HUES48 (cell line): Measurements from ENCODE around the gene GRAMD4.
"Not testable (repeated sequence)": the region's sequence is repeated elsewhere in the genome, so short reads cannot be mapped to it uniquely, and the experiment has no call there.

Source experiments
- H3K27ac ChIP-seq: one replicate; pipeline ENCODE4 v1.7.0; 2013; ENCODE audit warnings: low read depth, low read length, inconsistent platforms
- H3K27me3 ChIP-seq: 2 replicates; pipeline ENCODE4 v1.6.1; 2013; ENCODE audit warnings: mild to moderate bottlenecking, low read length; ENCODE audit not compliant: control insufficient read depth, insufficient read depth
- H3K36me3 ChIP-seq: 2 replicates; pipeline ENCODE4 v1.6.1; 2013; ENCODE audit warnings: low read length; ENCODE audit not compliant: control insufficient read depth, insufficient read depth
- H3K4me1 ChIP-seq: 2 replicates; pipeline ENCODE4 v1.6.1; 2013; ENCODE audit warnings: mild to moderate bottlenecking, low read length; ENCODE audit not compliant: control insufficient read depth, insufficient read depth
- H3K4me3 ChIP-seq: 2 replicates; pipeline ENCODE4 v1.5.1; 2013; ENCODE audit warnings: mild to moderate bottlenecking, low read depth, low read length
- H3K9ac ChIP-seq: 2 replicates; pipeline ENCODE4 v1.6.1; 2013; ENCODE audit warnings: mild to moderate bottlenecking, low read depth, low read length, moderate library complexity
- H3K9me3 ChIP-seq: 2 replicates; pipeline ENCODE4 v1.6.1; 2013; ENCODE audit warnings: low read length; ENCODE audit not compliant: control insufficient read depth, insufficient read depth

Gene GRAMD4

DNA sequence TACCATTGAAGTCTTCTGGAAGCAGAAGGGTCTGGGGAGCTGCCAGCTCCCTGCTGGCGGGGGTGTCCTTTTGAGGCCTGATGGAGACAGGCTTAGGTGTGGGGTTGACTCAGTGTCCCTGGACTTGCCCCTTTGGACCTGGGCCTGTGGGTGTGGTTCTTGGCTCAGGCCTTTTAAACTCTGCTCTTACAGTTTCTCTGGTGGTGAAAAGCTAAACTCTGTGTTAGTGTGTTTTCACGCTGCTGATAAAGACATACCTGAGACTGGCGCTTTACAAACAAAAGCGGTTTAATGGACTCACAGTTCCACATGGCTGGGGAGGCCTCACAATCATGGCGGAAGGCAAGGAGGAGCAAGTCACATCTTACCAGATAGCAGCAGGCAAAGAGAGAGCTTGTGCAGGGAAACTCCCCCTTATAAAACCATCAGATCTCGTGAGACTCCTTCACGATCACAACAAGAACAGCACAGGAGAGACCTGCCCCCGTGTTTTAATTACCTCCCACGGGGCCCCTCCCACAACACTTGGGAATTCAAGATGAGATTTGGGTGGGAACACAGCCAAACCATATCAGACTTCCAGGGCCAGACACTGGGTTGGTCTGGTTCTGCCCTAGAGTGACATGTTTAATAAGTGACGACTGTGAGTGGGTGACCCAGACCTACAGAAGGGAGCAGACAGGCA is 26.5 kb downstream of the GRAMD4 start:
- Histone ChIP-seq H3K4me3 (no peak overlapping the region), H3K36me3 (no peaks in the 10 kb centered on the region), H3K9me3 (no peaks in the 10 kb centered on the region), H3K9ac (no peak overlapping the region), H3K27me3 (no peaks in the 10 kb centered on the region), H3K27ac (no peak overlapping the region), H3K4me1 (no peaks in the 10 kb centered on the region)

DNA sequence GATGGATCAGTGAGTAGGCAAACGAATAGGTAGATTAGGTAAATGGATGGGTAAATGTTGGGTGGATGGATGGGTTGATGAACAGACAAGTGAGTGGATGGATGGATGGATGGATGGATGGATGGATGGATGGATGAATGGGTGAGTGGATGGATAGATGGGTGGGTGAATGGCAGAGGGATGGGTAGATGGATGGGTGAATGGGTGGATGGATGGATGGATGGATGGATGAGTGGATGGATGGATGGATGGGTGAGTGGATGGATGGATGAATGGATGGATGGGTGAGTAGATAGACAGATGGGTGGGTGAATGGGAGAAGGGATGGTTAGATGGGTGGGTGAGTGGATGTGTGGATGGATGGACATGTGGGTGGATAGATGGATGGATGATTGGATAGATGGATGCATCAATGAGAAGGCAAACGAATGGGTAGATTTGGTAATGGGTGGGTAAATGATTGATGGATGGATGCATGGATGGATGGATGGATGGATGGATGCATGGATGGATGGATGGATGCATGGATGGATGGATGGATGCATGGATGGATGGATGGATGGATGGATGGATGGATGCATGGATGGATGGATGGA is 28.1 kb downstream of the GRAMD4 start:
- not testable (repeated sequence) for H3K4me3 ChIP-seq, H3K36me3 ChIP-seq, H3K4me1 ChIP-seq, H3K9ac ChIP-seq, H3K27ac ChIP-seq, H3K27me3 ChIP-seq, H3K9me3 ChIP-seq

DNA sequence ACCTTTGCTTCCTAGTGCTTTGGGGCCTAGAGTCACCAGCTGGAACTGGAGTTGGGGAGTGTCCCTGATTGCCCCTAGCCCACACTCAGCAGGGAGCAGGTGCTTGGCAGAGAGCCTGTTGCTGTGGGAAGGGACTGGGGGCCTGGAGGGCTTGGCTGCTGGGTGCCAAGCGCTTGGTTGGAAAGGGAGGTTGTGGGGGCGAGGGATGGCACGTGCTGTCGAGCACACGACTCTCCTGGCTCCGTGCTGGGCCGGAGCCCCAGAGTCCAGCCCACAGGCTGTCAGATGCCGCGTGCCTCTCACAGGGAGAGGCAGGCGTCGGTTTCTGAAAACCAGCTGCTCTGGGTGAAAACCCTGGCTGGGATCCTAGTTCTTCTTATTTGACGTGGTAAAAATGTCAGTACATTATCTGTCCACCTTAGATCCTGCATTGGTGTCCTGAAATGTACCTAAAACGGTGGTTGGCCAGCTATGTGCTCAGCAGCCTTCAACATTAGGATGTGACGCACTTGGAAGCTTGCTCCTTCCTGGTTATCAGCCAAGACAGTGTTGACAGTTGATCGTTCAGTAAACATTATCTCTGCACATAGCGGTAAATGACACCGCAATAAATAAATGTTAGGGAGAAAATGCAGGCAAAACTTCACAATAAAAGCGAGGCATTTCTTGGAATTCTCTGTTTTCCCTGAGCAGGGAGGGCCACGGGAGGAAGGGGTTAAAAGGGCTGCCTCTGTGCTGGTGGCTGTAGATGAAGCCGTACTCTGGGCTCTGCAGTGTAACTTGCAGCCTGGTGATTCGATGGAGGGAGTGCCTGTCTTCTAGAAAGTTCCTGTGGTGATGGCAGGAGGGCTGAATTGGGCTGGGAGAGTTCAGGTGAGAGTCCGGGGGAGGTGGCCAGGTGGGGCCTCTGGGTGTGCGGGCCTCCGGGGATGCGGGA is 29.2 kb downstream of the GRAMD4 start:
- H3K27ac ChIP-seq: no peak overlapping the region
- H3K9ac ChIP-seq: no peak overlapping the region
- H3K4me1 ChIP-seq: no peaks in the 10 kb centered on the region

GRCh38 chr22:46650078-46650810 is 30.1 kb downstream of the GRAMD4 start:
- Histone ChIP-seq H3K9me3 (no peaks in the 10 kb centered on the region), H3K9ac (no peak overlapping the region), H3K4me1 (no peaks in the 10 kb centered on the region), H3K27ac (no peak overlapping the region), H3K27me3 (no peaks in the 10 kb centered on the region), H3K4me3 (no peak overlapping the region), H3K36me3 (no peaks in the 10 kb centered on the region)

More for the DNA sequence above, 29.2 kb downstream of the GRAMD4 start:
- no peak overlapping the region for H3K4me3 ChIP-seq
- H3K9me3 ChIP-seq: no peaks in the 10 kb centered on the region
- H3K36me3 ChIP-seq: no peaks in the 10 kb centered on the region
- no peaks in the 10 kb centered on the region for H3K27me3 ChIP-seq

DNA sequence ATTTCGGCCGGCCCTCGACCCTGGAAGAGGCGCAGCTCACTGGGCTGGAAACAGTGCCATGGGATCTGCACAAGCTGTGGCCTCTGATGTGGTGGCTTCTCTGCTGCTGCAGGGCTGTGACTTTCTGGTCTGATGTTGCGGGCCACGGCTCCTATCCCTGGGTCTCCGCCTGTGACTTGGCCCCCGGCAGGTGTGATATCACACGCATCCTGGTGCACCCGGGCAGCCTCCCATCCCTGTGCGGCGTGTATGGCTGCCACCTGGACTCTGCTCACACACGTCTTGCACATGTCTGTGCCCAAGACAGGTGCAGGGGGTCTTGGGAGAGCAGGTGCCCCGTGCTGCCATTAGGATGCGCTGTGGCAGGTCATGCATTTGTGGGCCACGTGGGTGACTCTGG is 31.1 kb downstream of the GRAMD4 start:
- Histone ChIP-seq H3K4me3 (no peak overlapping the region), H3K27ac (no peak overlapping the region), H3K4me1 (no peaks in the 10 kb centered on the region), H3K36me3 (no peaks in the 10 kb centered on the region), H3K9me3 (no peaks in the 10 kb centered on the region), H3K27me3 (no peaks in the 10 kb centered on the region), H3K9ac (no peak overlapping the region)

- Histone ChIP-seq H3K9ac (no peak overlapping the region), H3K27me3 (no peaks in the 10 kb centered on the region), H3K4me1 (no peaks in the 10 kb centered on the region), H3K36me3 (no peaks in the 10 kb centered on the region), H3K27ac (peak overlapping the region; percentile 24), H3K9me3 (no peaks in the 10 kb centered on the region), H3K4me3 (no peak overlapping the region)
These were observed 32.1 kb downstream of the GRAMD4 start for GRCh38 chr22:46652081-46652846.

GRCh38 chr22:46652847-46653331 is 32.7 kb downstream of the GRAMD4 start:
- no peaks in the 10 kb centered on the region for H3K27me3 ChIP-seq
- H3K36me3 ChIP-seq: no peaks in the 10 kb centered on the region
- peak overlapping the region; percentile 24 for H3K27ac ChIP-seq
- H3K4me1 ChIP-seq: no peaks in the 10 kb centered on the region
- H3K4me3 ChIP-seq: no peak overlapping the region
- H3K9ac ChIP-seq: no peak overlapping the region
- H3K9me3 ChIP-seq: no peaks in the 10 kb centered on the region

DNA sequence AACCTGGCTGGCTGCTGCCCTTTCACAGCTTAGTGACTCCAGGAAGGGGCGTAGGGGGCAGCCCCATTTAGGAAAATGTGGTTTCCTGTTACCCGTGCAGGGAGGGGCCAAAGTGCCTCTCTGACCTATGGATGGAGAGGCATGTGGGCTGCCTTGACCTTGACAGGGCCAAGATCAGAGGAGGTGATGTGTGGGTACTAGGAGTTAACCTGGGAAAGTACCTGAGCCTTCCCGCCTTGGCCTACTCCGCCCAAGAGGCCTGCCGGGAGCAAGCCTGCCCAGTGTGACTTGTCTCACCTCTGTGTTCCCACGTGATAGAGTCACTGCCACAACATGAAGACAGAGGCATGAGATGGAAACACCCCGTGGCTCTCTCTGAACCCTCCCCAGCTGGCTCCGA is 33.4 kb downstream of the GRAMD4 start:
- Histone ChIP-seq H3K9ac (no peak overlapping the region), H3K4me3 (no peak overlapping the region), H3K4me1 (no peaks in the 10 kb centered on the region), H3K27ac (no peak overlapping the region), H3K27me3 (no peaks in the 10 kb centered on the region), H3K9me3 (no peaks in the 10 kb centered on the region), H3K36me3 (no peaks in the 10 kb centered on the region)

- Histone ChIP-seq H3K9ac (no peak overlapping the region), H3K4me3 (no peak overlapping the region), H3K27ac (no peak overlapping the region), H3K4me1 (no peaks in the 10 kb centered on the region), H3K27me3 (no peaks in the 10 kb centered on the region), H3K9me3 (no peaks in the 10 kb centered on the region), H3K36me3 (no peaks in the 10 kb centered on the region)
These were observed 34.2 kb downstream of the GRAMD4 start for GRCh38 chr22:46654426-46654825.

DNA sequence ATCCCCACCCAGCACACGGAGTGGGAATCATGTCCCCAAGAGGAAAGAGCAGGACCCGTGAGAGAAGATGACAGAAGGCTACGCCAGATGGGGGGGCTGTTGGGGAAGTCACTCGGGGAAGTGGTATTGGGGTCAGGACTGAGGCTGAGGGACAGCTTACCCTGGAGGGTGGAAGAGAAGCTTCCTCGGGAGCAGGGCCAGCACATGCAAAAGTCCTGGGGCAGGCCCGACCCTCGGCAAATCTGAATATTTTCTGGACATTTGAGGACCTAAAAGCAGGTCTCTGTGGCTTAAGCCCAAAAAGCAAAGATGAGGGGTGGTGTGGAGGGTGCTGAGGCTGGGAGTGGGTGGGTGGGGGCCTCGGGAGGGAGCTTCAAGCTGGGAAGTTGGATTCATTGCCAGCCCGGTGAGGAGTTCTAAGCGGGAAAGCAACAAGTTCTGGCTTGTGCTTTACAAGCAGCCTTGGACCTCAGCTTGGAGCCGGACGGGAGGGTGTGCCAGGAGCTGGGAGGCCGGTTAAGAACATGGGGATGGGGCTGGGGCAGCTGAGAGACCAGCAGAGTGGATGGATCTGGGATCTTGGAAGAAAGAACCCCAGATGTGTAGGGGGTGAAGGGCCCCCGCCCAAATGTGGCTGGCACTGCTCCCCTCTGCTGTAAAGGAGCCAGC is 34.9 kb downstream of the GRAMD4 start:
- Histone ChIP-seq H3K4me3 (no peak overlapping the region), H3K36me3 (no peaks in the 10 kb centered on the region), H3K27ac (no peak overlapping the region), H3K4me1 (no peaks in the 10 kb centered on the region), H3K9me3 (no peaks in the 10 kb centered on the region), H3K9ac (no peak overlapping the region), H3K27me3 (no peaks in the 10 kb centered on the region)
